GM19452 (cell line): ENCODE measurements around the gene NOP10.

ENCODE experiments used
- ATAC-seq: cut with Tn5 transposase; IDR thresholded peaks from one replicate; pipeline ENCODE4 v1.9.1; 2021; ENCODE audit not compliant: unreplicated experiment

NOP10 gene

DNA sequence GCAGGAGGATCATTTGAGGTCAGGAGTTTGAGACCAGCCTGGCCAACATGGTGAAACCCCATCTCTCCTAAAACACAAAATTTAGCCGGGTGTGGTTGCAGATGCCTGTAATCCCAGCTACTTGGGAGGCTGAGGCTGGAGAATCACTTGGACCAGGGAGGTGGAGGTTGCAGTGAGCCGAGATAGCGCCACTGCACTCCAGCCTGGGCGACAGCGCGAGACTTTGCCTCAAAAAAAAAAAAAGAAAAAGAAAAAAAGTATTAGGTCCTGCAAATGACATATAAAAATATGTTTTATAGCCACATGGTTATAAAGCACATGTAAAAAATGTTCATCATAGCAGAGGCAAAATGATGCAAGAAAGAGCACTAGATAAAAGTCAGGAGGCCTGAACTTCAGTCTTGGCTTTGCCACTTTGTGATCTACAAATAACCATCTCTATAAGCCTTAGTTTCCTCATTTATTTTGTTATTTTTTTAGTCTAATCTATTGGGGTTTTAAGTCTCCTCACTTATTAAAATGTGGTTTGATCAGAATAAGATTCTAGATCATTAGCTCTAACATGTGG, 10.3 kb downstream of the NOP10 start:
- ATAC-seq: no peak

GRCh38 chr15:34331809-34332208, 11.1 kb downstream of the NOP10 start:
- no peak for ATAC-seq

DNA sequence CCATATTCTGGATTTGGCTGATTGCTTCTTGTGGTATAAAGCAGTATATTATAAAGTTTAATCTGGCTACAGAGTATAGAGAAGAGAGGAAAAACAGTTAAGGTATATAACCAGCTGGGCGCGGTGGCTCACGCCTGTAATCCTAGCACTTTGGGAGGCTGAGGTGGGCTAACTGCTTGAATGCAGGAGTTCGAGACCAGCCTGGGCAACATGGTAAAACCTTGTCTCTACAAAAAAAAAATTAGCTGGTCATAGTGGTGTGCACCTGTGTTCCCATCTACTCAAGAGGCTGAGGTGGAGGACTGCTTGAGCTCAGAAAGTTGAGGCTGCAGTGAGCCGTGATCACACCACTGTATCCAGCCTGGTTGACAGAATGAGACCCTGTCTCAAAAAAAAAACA, 12.7 kb downstream of the NOP10 start:
- no peak for ATAC-seq

DNA sequence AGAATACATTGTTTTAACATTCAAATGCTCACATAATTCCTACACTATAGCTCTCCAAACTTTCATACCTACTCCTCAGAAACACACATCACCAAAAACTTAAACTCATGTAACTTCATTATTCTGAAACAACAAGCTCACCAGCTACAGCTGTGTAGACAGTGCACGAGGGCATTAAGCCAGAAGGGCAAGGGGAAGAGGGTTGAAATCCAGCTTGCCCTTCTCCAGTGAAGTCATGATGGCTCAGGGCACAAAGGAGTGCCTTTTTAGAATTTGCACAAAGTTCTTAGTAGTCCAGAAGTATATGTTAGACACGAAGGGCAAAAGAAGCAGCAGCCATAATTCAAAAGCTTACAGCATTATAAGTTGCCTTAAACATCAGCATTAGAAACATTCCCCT, 13.9 kb downstream of the NOP10 start:
- no peak for ATAC-seq

DNA sequence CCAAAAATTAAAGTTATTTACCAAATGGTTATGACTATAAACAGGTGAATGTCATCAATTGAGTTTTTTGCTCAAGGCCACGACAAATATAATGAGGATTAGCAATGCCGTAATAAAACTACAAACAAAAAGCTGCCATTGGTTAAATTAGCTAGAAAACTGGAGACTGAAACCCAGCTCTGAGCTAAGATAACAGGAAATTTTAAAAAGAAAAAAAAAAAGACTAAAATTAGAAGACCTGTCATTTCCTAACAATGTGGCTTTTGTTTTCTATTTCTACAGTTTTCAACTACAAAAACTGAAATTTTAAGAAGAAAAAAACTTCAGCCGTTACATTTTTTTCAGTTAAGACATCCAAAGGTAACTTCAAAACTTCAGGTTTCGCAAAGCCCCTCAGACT, 15.0 kb downstream of the NOP10 start:
- ATAC-seq: no peak

DNA sequence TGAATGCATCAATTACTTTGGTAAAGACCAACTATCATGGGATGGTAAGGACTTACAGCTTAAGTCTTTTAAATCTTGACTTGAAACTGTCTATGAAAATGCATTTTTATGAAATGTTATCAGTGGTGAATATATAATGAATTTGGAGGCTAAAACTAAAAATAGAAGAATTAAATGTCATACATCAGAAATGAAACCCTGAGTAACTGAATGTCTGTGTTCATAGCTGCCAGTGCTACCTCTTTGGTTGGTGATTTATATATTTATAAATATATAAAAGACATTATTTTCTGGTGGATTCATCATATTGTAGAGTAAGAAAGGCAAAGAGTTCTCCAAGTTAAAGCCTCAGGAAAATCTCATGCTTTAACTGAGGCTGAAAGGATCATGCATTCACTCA, 17.6 kb downstream of the NOP10 start:
- no peak for ATAC-seq

DNA sequence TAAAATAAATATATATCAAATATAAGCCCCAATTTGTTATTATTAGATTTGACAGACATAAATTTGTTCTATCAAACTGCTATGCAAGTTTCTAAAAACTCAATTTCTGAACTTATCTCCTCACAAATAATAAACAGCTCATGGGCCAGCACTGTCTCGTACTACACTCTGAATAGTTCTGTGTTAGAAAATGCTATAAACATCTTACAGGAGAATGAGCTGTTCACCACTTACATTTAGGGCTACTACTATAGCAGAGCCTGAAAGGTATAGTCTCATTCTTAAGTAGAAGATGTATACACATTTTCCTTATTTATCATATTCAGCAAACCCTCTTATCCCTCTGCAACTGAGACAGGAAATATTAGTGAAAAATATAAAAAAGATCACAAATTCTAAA, 18.0 kb downstream of the NOP10 start:
- no peak for ATAC-seq

- no peak for ATAC-seq
These were observed 19.7 kb downstream of the NOP10 start for GRCh38 chr15:34323217-34323616.

GRCh38 chr15:34318277-34319079, 24.5 kb downstream of the NOP10 start:
- peak; percentile 73 for ATAC-seq

DNA sequence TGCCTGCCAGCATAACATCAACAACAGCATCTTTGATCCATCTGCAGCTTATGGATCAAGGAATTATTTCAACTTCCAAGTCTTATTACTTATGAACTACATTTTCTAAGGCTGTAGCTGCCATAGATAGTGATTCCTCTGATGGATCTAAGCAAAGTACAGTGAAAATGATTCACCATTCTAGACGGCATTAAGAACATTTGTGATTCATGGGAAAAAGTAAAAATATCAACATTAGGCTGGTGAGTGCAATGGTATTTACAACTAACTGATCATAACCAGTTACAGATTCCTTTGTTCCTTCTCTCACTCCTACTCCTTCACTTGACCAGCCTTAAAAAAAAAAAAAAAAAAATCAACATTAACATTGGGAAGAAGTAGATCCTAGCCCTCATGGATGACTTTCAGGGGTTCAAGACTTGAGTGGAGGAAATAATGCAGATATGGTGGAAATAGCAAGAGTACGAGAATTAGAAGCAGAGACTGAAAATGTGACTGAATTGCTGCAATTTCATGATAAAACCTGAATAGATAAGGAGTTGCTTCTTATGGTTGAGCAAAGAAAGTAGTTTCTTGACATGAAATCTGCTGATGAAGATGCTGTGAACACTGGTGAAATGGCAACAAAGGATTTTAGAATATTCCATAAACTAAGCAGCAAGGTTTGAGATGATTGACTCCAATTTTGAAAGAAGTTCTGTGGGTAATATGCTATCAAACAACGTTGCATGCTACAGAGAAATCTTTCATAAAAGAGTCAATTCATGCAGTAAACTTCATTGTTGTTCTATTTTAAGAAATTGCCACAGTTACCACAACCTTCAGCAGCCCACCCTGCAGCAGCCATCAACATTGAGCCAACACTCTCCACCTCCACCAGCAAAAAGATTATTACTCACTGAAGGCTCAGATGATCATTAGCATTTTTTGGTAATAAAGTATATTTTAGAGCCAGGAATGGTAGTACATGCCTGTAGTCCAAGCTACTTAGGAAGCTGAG, 28.1 kb downstream of the NOP10 start:
- no peak for ATAC-seq

- ATAC-seq: no peak
These were observed 31.4 kb downstream of the NOP10 start for GRCh38 chr15:34311563-34311962.

- no peak for ATAC-seq
These were observed 38.3 kb downstream of the NOP10 start for GRCh38 chr15:34304613-34305012.

DNA sequence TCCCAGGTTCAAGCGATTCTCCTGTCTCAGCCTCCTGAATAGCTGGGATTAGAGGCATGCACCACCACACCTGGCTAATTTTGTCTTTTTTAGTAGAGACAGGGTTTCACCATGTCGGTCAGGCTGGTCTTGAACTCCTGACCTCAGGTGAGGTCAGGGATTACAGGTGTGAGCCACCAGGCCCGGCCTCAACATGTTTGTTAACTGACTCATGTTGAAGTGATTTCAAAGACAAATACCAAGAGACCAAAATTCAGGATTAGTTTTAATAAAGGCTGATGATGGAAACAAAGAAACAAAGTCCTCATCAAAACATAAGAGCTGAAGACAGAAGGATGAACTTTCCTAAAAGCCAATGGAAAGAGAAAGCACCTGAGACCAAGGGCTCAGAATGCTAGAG, 41.9 kb downstream of the NOP10 start:
- no peak for ATAC-seq

DNA sequence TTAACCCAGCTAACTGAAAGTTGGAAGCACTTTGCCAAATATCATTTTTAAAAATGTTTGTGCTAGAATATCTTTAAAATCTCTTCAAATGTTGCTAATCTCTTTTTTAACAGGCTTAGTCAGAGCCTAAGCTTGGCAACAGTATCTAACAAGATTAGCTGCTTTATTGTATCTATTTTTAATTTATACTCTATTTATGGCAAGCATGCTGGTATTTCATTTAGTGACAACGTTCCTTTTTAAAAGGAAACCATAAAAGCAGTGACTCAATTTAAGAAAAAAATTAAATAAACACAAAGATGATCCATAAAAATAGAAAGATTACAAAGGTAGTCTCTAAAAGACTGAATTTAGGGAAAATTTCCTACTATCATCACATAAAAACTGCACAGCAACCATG, 45.9 kb downstream of the NOP10 start:
- no peak for ATAC-seq

DNA sequence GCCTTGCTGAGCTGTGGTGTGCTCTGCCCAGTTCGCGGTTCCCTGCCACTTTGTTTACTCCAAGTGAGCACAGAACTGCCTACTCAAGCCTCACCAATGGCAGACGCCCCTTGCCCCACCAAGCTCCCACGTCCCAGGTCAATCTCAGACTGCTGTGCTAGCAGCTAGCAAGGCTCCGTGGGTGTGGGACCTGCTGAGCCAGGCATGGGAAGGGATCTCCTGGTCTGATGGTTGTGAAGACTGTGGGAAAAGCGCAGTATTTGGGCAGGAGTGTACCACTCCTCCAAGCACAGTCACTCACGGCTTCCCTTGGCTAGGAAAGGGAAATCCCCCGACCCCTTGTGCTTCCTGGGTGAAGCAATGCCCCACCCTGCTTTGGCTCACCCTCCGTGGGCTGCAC, 50.3 kb downstream of the NOP10 start:
- no peak for ATAC-seq
